T1000 (cell line): Measurements from ENCODE around the gene SERTAD1.

Source experiments
- DNase-seq: peaks from one replicate; lab custom pipeline; 2025; ENCODE audit warnings: mixed read lengths; lab: John Stamatoyannopoulos, UW

Gene SERTAD1

DNA sequence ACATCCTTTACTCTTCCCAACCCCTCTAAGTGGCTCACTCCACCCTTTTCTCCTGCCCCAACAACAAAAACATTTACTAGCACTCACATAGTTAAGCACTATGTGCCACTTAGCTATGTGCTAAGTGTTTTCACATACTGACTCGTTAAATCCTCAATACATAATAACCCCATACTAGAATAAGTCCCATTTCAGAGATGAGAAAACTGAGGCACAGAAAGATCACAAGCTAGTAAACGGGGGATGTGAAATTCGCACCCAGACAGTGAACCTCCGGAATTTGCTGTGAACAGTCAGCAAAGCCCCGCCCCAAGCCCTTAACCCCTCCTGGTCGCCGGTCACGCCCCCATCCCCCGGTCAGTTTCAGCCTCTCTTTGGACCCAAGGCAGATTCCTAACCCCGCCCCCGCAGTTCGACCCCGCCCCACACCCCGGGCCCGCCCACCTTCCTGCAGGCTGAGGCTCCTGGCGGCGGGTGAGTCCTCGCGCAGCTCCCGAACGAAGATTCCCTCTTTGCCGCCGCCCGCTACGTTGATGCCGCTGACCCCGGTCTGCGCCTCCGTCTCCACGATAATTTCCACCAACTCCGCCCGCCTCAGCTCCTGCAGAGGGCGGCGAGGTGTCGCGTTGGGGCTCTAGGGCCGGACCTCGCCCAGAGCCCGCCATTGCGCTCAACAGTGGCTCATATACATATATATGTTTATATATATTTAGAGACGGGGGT, 22.4 kb downstream of the SERTAD1 start:
- peak; percentile 85 for DNase-seq

DNA sequence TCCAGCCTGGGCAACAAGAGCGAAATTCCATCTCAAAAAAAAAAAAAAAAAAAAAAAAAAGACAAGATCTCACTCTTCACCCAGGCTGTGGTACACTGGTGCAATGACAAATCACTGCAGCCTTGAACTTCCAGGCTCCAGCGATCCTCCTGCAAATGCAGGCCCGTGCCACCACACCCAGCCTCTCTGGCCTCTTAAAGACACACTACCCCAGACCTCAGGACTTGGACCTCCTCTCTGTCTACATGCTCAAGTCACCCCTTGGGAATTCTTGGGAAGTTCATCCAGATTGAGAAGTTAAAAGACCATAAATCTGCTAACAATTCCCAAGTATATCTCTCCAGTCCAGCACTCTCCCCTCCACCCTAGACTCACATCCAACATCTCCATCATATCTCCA, 25.2 kb downstream of the SERTAD1 start:
- DNase-seq: no peak

DNA sequence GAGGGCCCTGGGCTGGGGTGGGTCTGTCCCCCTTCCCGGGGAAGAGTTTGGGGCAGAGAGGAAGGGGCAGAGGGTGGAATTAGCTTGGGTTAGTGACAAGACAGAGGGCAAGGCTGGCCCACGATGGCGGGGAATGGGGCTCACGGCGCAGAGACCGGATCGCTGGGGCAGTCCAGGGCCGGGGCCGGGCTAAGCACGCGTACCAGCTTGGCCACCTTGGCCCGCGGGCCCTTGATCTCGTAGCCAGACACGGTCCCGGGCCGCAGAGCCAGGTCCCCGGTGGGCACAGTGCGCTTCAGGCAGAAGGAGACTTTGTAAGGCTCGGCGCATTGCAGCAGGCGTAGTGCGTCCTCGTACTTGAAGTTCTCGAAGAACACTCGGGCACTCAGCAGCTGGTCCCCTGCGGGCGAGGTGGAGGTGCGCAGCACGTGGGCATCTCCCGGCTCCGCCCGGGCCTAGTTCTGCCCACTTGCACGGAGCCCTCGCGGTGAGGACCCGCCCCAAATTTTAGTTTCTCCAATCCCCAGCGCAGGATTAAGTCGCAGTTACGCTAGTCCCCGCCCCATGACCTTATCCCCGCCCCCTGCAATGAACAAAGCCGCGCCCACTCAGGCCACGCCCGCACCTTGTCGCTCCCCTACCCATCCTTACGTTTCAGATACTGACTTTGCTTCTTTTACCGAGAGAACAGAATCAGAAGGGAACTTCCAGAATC, 27.2 kb downstream of the SERTAD1 start:
- DNase-seq: no peak

DNA sequence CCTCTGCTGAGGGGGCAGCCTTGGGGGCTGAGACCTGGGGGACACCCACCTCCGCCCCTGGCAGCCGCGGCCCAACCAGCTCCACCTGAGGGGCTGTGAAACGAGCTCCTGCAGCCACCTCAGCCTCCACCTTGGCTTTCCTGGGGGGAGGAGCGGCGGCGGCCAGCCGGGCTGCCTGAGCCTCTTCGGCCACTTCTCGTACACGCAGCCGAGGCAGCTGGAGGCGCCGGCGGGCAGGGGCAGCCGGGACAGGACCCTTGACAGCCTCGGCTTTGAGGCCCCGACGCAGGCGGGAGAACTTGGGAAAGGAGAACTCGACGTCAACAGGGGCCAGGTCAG, 28.3 kb downstream of the SERTAD1 start:
- no peak for DNase-seq

DNA sequence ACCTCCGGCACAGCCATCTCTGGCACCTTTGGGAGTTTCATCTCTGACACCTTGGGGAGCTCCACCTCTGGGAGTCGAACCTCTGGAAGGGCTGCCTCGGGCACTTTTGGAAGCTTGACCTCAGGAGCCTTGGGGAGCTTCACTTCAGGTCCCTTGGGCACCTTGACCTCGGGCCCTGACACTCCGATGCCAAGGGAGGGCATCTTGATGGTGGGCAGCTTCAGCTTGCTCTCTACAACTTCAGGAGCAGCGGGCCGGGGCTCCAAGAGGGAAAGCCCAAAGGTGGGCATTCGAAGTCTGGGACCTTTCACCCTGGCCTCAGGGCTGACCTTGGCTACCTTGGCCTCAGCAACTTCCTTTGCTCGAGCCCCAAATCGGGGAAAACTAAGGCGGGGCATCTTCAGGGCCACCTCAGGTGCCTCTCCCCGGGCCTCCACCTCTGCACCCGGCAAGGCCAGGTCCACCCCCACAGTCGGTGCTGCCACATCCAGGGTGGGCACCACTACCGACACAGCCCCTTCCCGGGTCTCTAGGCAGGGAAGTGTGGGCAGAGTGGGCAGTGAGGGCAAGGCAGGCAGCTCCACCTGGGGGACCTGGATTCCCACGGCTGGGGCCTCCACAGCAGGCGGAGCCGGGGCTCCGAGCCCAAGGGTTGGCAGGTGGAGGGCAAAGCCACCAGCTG, 28.8 kb downstream of the SERTAD1 start:
- no peak for DNase-seq

DNA sequence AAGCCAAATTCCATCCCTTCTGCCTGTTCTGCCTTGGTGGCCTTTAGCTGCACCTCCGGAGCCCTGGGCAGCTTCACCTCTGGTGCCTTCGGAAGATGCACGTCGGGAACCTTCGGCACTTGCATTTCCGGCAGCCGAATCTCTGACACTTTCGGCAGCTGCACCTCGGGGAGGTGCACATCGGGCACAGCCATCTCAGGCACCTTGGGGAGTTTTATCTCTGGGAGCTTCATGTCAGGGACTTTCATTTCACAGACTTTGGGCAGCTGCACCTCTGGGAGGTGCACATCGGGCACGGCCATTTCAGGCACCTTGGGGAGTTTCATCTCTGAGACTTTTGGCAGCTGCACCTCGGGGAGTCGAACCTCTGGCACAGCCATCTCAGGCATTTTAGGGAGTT, 29.8 kb downstream of the SERTAD1 start:
- no peak for DNase-seq

DNA sequence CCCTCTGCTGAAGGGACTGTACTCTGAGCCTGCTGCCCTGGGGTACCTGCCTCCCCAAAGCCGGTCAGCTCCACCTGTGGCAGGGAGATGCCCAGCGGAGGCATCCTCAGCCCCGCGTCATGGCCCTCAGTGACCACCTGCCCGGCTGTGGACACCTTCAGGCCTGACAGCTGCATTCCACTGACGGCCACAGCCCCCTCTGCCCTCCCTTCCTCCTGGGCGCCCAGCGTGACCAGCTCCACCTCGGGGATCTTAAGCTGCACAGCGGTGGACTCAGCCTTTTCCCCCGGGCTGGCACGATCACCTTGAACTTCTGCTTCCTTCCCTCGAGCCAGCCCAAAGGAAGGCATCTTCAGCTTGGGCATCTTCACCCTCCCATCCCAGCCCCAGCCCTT, 31.0 kb downstream of the SERTAD1 start:
- no peak for DNase-seq

DNA sequence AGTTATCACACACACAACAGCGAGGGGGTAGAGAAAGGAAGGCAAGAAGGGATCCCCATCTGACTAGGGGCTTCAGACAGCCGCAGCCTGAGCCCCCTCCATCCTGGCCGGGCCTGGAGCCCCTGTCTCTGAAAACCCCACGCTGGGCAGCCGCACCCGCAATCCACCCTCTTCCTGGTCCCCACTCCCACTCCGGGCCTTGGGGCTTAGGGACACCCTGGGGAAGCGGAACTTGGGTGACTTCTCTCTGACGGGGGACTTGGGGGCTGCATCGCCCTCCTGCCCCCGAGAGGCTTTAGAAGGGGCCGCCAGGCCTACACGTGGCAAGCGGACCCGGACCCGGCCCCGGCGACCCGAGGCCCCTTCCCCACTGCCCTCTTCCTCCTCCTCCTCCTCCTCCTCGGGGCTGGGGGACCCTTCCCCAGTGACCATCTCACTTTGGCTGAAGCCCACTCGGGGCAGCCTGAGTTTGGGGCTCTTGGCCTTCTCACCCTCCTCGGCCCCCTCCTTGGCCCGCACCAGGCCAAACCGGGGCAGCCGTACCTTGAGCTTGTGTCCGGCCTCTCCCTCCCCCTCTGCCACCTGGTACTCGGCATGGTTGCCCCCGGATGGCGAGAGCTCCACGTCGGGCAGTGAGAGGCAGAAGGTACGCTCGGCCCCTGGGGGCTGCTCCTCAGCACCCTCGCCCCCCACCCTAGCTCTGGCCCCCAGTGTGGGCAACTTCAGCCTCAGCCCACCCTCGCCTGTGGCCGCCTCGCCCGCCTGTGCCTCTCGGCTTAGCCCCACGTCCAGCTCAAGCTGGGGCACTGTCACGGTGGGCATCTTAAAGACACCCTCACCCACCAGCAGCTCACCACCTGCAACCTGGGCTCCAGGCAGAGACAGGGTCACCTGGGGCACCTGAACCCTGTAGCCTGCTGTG, 31.6 kb downstream of the SERTAD1 start:
- DNase-seq: no peak

DNA sequence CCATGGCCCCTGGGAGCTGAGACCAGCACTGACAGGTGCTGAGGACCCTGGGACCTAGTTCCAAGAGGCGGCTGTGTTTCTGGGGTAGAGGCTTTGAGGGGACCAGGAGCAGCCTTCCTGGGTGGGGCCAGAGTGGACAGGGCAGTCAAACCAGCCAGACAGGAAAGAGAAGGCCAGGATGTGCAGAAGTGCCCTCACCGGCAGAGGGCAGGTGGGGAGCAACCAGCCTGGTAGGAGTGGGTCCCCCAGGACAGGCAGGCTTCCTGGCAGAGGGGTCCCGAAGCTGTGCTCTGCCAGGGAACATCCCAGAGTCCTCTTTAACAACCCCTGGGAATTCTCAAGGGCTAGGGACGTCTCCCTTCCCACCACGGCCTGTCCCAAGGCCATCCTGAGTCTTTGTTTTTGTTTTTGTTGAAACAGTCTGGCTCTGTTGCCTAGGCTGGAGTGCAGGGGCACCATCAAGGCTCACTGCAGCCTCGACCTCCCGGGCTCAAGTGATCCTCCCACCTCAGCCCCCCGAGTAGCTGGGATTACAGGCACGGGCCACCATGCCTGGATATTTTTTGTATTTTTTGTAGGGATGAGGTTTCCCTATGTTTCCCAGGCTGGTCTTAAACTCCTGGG, 32.8 kb downstream of the SERTAD1 start:
- no peak for DNase-seq

DNA sequence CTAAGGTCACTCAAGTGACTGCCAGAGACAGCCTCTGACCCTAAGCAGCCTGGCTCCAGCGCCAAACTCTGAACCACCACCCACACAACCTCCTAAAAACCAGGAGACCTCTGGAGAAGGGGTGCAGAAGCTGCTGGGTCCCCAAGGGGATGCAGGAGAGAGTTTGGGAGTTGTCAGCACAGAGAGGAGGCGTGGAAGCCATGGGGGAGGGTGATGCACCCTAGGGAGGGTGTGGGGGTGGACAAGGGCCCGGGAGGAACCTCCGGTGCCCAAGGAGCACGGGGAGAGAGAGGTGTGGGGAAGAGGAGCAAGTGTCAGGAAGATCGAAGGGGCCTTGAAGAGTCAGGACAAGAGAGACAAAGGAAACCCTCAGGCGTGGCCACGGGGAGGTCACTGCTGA, 33.7 kb downstream of the SERTAD1 start:
- no peak for DNase-seq

DNA sequence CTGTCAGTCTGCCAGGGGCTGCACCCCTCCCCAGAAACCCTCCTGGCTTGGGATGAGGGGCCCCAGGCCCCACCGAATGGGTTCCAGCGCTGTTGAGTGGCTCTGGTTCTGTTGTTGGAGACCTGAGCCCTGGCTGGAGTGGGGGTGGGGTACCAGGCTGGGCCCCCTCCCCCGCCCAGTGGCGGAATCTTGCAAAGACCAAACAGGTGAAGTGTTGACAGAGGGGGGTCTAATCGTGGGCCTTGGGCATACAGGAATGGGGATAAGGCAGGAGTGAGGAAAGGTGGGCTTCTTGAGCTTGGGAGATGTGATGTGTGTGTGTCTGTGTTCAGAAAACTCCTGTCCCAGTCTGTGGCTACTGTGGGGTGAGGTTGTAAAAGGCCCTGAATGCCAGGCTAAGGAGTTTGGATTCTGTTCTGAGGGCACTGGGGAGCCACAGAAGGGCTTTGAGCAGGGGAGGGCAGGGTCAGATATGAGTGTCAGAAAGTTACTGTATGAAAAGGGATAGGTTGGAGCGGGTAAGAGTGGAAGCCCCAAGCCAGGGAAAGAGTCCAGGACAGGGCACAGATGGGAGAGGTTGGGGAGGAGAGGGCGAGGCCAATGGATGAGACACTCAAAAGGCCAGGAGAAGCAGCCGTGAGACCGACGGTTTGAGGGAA, 35.6 kb downstream of the SERTAD1 start, which contains the start of gene HIPK4:
TSS of gene HIPK4 (minus strand) at position 98 of the 659 bp plus-strand sequence. CDS start 279 bp downstream, outside the sequence.
- DNase-seq: no peak

DNA sequence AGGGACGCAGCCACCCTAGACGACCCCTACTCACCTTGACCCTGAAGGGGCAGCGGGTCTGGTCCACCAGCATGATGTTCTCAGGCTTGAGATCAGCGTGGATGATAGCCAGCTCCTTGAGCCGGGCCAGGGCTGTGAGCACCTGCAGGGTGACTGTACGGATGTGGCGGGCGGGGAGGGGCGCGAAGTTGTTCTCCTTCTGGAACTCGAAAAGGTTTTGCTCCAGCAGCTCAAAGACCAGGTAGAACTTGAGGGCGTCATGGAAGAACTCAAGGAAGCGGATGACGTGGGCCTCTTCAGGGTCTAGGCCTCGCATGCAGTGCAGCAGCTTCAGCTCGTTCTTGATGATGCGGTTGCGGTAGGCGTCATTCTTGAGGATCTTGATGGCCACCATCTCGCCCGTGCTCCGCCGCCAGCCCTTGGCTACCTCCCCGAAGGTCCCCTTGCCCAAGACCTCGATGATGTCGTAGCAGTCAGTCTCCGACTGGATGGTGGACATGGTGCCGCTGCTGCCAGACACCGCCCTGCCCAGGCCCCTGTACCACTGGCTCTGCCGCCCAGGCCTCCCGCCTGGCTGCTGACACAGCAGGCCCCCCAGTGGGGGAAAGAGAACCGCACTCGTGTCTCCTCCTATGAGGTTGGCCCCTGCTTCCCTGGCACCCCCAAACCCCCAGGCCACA, 36.2 kb downstream of the SERTAD1 start:
- no peak for DNase-seq

DNA sequence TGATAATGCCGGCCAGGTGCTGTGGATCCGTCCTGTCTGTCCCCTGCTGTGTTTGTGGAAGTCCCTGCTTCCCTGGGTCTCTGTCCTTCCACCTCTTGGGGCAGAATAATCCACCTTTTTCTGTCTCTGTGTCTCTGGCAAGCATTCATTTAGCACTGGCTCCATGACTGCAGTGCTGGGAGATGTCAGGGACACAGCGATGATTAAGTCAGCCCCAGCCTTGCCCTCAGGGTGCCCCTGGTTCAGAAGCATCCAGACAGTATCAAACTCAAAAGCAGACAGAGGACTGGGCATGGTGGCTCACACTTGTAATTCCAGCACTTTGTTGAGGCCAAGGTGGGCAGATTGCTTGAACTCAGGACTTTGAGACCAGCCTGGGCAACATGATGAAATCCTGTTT, 37.3 kb downstream of the SERTAD1 start:
- DNase-seq: no peak

DNA sequence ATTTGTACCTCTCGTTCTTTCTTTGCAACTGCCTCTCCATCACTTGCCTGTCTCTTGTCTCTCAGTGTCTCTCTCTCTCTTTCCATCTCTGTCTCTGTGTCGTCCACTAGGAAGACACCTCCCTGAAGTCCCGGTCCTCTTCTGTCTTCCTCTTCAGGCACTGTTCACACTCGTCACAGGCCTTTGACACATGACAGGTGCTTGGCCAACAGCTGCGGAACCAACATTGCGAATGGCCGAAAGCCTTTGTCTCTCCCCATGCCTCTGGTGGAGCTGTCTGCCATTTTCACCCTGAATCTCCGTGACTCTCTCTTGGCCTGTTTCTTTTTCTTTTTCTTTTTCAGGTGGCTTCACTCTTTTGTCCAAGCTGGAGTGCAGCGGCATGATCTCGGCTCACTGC, 38.6 kb downstream of the SERTAD1 start:
- DNase-seq: no peak

DNA sequence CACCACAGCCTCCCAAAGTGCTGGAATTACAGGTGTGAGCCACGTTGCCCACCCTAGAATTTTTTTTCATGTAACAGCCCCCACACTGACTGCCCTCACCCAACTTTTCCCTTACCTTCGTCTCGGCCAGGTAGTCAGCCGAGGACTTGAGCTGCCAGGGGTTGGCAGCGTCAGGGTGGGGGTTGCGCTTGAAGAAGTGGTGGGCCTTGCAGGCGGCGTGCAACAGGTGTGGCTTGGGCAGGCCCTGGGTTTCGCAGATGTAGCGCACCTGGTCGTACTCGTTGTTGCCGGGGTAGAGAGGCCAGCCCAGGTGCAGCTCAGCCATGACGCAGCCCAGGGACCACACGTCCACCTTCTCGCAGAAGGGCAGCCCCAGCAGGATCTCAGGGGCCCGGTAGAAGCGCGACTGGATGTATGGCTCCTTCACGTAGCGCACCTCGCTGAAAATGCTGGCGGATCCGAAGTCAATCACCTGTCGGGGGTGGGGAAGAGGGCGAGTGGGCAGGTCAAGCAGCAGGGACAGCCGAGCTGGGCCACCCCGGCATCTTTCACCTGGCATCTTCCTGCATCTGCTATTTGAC, 42.0 kb downstream of the SERTAD1 start:
- DNase-seq: no peak

DNA sequence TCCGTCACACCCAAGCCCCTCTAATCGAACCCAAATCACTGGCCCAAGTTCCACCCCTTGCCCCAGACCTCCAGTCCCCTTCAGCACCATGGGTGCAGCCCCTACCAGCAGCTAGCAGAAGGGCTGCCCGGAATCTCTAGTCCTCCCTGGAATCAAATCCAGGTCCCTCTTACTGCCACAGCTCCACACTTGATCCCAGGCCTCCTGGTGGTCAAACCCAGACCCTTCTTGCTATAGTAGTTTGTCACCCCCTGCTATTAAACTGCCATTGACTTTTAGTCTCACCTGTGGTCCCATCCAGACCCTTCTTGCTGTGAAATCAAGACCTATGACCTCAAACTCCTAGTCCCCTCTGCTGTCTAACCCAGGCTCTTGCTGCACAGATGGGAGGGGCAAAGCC, 44.5 kb downstream of the SERTAD1 start:
- DNase-seq: no peak

DNA sequence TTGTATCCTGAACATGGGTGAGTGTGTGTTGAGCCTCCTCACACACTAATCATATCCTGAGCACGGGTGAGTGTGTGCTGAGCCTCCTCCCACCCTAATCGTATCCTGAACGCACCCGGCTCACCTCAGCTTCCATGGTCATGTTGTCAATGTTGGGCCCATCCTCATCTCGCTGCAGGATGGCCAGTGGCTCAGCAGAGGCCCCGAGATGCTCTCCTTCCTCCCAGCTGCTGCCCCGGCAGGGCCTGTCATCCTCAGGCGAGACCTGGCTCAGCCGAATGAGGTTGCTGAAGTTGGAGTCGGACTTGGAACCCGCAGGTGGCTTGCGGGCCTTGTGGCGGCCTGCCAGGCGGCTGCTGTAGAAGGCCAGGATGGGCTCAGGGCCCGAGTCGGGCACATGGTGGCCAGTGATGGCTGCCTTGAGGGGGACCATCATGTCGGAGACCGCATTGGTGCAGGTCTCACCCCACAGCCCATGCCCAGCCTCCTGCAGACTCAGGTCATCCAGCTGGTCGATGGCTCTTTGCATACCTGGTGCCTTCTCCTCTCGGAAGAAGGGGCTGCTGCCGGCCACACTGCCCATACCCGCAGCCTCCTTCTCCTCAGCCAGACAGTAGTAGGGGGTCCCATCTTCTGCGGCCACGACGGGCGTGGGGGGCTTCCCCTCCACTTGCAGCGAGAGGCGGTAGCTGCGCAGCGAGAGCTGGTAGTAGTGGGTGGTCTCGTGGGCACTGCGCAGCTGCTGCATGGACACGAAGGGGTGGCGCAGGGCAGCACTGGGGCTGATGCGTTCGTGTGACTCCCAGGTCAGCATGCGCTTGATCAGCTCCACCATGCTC, 45.4 kb downstream of the SERTAD1 start:
- DNase-seq: no peak

DNA sequence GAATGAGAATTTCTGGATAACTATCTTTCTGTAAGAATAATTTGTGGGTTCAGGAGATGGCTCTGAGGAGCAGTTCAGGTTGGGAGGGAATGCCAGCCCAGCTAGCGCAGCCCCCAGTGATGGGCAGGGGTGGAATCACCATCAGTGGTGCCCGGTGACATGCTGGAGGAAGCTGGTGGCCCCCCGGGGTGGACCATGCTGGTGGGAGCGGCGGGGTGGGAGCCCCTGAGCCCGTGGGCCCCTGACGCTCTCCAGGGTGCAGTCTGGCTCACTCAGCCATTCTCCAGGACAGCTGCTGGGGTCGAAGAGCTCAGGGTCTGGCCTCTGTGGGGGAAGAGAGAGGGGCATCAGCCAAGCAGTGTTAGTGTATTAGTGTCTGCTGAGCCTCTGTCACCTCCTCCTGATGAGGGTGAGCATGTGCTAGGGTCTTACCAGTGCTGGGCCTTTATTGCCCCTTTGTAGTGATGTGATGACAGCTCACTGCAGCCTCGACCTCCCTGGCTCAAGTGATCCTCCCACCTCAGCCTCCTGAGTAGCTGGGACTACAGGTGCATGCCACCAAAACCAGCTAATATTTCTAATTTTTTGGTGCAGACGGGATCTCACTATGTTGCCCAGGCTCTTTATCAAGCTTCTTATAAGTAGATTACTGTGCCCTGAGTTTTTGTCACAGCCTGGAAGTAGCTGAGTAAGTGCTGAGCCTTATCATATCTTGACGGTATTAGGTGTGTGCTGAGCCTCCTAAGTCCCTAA, 46.2 kb downstream of the SERTAD1 start:
- no peak for DNase-seq
